HG03139 (cell line): ENCODE measurements around the gene PTPRN2.
"Not testable (repeated sequence)": the region's sequence is repeated elsewhere in the genome, so short reads cannot be mapped to it uniquely, and the experiment has no call there.

Source experiments
- ATAC-seq: cut with Tn5 transposase; IDR thresholded peaks from one replicate; pipeline ENCODE4 v1.9.1; 2021; ENCODE audit not compliant: unreplicated experiment

PTPRN2 gene

DNA sequence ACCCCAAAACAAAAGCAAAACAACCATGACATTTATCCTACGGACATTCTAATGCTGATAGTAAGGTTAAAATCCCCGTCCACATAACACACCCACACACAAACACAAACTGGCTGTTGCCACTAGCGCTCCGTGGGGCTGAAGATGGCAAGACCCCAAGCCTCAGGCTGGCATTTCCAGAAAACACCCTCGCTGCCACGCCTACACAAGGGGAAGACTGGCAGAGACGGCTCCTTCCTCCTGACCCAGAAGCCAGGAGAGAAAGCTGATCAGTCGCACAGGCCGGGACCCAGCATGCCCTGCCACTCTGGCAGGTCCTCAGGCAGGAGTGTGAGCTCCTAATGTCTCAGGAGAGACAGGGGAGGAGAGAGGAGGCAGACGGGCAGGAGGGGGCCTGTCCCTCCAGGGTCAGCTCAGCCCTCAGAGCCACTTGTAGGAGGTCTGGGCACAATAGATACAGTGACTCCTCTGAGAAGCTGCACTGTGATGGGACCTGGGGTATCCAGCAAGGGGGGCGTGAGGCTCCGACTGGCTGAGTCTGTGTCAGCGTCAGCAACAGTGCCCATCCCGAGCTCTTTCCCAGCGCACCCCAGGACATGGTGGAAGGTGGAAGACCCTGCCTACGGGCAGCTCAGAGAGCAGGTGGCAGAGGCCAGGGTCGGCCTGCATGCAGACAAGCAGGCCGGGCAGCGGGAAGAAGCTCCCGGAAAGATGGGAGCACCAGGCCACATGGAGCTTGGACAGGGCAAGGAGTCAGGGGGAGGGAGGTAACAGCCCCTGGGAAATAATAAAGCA, 326.9 kb downstream of the PTPRN2 start:
- ATAC-seq = no peak

DNA sequence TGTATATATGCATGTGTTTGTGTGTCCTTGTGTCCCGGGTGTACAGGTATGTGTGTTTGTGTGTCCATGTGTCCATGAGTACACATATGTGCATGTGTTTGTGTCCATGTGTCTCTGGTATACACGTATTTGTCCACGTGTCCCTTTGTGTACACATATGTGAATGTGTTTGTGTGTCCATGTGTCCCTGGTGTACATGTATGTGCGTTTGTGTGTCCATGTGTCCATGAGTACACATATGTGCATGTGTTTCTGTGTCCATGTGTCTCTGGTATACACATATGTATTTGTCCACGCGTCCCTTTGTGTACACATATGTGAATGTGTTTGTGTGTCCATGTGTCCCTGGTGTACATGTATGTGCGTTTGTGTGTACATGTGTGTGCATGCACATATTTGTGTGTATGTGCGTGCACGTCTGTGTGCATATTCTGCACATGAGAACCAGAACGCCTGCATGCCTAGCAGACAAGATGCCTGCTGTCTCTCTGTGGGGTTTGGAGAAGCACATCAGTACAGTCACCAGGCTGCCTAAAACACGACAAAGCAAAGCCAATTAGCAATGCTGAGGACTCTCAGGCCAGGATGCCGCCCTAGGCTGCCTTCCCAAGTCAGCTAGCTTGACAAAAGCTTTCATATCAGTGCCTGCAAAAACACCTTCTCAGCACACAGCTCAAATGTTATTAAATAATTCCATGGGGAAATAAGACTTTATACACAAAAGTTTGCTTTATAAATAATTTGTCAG, 327.8 kb downstream of the PTPRN2 start:
- ATAC-seq = no peak

DNA sequence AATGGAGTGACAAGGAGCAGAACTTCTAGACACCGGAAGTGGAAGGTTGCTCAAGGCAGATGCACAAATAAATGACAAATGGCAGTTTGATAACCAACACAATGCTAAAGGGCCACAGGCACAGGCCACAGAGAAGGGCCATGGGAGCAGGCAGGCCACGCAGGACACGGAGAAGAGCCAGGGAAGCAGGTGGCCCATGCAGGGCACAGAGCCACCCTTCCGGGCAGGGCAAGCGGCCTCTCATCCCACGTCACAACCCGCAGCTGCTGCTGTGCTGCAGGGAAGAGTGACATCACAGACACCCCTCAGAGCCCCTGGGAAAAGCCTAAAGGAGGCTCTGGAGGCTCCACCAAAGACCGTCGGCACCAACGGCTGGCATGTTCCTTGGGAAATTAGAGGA, 328.5 kb downstream of the PTPRN2 start:
- no peak for ATAC-seq

DNA sequence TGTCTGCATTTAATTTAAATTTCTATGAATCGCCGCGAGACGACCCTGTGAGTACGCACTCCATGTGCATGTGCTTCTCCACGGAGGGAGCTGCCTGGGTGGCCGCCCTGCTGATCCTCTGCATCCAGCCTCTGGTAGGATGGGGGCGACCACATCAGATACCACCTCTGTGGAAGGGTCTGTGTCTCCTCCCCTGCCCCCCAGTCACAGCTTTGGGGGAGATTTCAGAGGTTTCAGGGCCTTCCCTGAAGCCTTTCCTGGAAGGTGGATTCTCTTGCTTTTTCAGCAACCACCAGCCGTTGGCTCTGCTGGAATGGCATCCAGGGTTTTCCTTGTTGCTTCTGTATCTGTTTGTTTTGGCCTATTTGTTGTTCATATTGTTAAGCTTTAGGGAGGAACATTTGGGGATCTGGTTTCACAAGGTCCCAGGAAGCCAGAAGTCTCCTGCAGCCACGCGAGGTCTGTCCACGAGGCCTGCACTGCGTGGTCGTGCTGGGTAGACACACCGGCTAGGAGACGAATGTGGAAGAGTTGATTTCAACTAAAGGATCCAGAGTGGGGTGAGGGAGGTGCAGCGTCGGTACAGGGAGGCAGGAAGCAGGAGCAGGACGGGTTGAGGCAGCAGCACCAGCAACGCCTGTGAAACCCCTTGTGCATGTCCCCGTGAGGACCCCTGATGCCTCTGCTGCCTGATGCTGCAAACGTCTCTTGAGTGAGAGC, 329.1 kb downstream of the PTPRN2 start:
- ATAC-seq = no peak

DNA sequence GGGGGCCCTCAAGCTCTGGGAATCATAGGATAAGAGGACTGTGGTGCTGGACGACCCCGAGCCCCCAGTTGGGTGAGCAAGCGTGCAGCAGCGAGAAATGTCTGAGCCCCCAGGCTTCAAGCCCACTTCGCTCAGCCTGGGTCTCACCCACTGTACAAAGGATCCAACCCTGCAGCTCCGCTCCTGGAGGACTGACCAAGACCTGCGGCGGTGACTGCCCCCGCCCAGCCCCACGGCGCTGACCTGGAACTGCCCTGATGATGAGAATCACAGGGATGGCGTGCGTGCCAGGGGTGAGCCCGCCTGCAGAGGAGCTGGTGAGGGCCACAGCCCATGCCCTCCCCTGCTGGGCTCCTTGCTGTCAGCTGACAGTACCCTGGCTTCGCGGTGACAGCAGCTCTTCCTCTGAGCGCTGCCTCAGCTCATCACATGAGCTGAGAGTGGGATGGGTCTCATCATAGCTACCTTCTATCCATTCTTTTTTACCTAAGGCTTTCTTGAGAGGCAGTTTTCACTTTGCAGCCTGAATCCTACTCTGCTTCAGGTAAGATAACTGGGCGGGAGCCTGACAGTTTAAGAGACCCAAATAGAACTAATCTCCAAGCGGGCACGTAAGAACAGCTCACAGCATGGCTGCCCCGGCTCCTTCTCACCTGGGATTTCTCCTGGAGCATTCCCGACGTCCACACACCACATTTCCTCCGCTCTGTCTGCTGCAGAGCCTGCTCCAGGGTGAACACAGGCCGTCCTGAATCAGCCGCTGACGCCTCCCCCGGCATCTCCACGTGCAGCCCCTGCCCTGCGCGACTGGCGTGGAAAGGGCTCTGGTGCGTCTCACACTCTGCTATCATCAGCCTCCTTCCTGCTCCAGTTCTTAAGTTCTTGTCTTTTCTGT, 329.9 kb downstream of the PTPRN2 start:
- no peak for ATAC-seq

DNA sequence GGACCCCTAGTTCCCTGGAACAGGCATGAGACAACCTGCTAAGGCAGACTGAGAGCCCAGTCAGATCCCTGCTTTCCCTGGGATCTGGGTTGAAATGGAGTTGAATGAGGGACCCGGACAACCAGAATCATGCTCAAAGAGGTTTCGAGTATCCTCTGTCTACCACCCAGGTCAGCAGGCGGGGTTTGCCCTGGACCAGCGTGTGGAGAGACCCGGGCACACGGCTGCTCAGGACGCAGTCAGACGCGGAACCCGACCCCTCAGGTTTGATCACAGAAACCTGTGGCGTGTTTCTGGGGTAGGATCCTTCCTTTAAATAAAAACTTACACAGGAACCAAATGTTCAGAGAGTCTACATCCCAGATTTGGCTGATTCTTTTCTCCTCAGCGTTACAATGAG, 330.6 kb downstream of the PTPRN2 start:
- ATAC-seq = no peak

DNA sequence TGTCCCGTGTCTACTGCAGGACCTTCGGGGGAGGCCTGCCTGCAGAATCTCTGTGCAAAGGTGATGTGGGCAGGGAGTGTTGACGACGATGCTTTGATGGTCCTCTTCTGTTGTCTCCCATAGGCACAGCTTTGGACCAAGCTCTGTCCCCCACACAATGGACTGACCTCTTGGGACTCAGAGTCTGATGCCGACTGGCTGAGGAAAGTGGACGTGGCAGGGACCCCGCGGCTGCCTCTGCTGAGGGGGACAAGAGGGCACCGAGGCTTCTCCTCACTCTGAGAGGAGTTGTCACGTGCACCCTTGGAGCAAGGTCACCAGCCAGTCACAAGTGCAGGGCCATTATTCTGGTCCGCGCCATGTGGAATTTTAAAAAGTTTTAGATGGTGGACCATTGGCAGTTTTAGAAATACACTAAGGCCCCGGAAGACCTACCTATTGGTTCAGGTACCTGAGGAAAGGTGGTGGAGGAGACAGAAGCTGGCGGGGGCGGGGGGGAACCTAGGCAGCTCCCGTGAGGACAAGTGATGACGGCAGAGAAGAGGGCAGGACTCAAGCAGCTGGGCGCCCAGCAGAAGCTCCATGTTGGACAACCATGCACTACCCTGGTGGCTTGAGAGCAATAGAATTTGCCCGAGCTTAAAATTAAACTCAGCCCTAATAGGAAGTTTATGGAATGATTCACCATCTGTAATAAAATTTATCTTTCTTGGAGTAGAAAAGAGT, 331.4 kb downstream of the PTPRN2 start:
- ATAC-seq = no peak

DNA sequence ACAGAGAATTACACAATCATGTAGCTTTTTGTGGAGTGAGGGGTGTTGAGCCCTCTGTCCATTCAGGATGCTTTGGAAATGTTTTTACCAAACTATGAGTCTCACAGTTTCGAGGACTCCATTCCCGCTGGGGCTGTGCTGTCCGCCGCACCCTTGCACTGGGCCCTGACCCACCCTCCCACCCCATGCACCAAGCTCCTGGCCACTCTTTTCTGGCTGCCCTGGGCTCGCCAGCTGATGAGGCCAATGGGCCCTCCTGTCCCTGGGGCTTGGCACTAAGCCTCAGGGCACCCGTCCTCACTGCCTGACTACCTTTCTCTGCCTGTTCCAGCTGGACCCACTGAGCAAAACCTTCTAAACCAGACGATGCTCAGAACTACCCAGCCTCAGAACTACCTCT, 332.1 kb downstream of the PTPRN2 start:
- no peak for ATAC-seq

DNA sequence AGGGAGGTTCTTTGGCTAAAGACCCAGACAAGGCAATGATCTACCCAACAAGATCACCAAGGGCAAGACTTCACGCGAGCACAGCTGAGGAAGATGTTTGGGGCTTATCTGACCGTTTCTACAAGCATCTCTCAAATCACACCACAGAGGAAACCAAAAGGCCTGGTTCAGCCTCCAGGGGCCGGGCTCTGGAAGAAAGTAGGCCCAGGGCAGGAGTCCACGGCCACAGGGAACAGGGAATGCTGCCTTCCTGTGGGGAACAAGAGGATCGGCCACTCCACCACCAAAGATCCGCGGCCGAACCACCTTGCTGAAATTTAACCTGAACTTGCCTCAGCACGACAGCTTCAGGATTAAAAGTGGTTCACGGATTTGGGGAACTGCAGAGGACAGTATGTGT, 332.5 kb downstream of the PTPRN2 start:
- no peak for ATAC-seq

DNA sequence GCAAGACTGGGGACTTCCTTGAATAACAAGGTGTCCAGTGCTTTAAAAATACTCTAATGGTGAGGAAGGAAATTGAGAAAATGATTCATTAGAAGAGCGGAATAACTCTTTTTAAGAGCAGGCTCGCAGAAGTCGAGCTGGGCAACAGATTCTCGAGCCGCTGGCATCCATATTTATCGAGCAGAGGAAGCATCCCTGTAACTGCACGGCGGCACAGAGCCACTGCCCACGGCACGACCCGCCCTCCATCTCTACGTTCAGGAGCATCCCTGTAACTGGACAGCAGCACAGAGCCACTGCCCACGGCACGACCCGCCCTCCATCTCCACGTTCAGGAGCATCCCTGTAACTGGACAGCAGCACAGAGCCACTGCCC, 334.0 kb downstream of the PTPRN2 start:
- ATAC-seq = not testable (repeated sequence)

DNA sequence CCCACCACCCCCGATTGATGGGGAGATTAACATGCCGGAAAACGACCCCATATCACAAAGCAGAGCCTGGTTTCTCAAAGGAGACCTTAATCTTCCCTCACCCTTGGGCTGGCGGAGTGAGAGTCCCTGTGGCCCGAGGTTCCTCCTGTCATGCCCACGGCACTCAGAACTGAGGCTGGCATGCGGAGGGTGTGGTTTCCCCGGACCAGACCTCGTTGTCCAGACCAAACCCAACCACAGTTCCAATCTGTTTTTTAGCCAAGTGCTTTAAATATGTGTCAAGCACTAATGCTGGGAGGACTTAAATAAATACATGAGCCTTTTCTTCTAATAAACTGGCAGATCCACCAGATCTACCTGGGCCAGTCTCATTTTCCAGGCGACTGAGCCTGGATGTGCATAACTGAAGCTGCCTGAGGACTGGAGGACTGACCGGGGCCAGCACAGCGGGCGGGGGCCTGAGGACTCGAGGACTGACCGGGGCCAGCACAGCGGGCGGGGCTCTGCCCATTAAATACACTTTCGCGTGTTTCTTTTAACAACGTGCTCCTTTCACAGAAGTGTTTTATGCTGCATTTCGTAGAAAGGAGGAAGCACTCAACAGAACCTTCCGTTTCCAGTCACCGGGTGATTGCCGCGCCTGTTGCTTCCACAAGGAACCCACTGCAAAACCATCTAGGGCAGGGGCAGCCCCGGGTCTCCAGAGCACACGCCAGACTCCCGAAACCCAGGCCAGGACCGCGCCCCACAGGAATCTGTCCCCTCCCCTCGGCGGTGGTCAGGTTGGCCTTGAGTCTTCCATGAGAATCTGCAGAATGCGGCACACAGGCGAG, 334.6 kb downstream of the PTPRN2 start:
- no peak for ATAC-seq

DNA sequence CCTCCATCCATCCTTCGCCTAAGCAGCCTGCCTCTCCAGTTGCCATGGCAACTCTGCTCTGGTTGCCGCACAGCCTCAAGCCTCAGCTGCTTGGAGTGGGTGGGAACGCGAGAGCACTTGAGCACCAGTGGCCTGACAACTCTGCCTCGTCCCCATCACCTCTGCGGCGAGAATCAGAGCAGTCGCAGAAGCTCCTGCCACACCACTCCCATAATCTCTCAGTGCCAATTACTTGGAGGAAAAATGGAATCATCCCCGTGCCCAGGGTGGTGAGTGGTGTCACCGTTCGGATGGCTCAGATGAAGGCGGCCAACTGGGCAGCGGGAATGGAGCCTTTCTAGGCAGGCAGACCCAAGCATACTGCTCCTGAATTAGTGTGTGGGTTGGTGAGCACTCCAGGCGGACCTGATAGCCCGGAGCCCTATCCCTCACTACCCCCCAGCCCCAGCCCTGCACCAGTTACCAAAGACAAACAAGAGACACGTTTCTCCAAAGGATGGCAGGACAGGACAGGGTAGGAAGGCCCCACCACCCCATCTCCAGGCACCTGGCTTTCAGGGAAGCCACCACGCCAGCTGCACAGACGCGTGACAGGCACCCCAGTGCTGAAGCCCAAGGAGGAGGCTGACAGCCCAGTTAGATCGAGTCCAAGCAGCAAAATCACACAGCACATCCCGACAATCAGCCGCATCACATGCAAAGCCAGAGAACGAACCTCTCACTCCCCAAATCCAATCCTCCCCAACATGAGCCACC, 335.4 kb downstream of the PTPRN2 start:
- no peak for ATAC-seq

DNA sequence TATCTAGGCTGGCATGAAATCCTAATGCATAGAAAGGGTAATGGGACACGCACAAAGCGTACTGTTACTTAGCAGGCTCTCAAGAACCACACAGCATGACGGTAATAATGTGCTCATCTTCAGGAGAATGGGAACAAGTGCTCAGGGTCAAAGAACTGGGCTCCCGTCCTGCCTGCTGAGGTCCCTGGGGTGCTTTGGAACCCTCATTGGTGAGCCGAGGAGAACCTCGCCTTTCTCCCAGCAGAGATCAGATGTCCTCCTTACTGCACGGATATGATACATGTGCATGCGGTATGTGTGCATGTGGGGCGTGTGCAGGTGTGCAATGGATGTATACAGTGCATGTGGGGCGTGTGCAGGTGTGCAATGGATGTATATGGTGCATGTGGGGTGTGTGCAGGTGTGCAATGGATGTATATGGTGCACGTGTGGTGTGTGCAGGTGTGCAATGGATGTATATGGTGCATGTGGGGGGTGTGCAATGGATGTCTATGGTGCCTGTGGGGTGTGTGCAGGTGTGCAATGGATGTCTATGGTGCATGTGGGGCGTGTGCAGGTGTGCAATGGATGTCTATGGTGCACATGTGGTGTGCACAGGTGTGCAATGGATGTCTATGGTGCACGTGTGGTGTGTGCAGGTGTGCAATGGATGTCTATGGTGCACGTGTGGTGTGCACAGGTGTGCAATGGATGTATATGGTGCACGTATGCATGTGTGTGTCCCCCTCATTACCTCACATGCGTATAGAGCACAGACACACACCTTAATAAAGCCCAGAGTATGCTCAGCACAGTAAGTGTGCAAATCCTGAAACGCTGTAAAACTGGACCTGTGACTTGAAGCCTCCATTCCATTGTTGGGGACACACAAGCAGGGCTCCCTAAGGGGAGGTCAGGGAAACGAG, 336.3 kb downstream of the PTPRN2 start:
- ATAC-seq = no peak

DNA sequence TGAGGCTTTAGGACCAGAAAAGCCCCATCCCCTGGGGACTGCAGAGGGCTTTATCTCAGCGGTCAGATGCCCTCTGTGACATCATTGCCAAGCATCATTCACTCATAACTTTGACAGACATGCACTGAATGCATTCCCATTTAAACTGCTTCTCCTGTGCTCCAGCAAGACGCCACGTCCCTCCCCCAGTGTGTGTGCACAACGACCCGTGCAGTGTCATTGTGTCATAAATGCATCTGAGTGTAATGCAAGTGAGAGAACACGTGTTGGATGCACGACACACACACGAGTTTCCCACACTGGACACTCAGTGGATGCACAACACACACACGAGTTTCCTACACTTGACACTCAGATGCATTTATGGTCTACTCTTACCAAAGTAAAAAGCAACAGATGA, 337.9 kb downstream of the PTPRN2 start:
- ATAC-seq = no peak

DNA sequence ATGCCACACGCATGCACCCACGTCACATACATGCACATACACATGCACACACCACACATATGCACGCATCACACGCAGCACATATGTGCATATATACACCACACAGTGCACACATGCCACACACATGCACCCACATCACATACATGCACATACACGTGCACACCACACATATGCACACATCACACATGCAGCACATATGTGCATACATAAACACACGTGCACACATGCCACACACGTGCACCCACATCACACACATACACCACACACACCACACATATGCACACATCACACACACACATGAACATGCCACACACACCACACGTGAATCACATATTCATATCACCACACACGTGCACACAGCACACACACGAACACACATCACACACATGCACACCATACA, 338.8 kb downstream of the PTPRN2 start:
- no peak for ATAC-seq

DNA sequence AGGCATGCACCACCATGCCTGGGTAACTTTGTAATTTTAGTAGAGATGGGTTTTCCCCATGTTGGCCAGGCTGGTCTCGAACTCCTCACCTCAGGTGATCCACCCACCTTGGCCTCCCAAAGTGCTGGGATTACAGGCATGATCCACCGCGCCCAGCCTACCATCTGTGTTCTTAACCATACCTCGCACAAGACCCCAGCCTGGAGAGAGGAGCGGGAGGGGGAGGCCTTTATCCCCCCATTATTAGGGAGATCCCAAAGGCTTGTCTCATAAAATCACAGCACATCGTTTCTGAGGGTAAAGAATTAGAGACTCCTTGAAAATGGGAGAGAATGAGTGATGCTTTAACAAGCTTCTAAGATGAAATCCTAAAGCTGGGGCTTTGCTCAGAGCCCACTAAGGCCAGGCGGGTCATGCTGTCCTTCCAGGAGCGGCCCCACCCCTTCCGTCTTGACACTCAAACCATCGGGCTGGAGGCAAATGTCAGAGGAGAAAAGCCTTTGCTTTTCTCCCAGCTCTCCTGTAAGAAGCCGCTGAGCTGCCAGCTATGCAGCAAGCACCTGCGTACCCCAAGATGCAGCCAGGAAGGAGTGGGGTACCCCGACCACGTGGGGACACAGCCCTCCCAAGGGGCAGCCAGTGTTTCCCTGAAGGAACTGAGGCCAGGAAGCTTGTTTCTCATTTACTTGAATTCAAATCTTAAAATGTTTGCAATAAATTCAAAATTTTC, 339.7 kb downstream of the PTPRN2 start:
- no peak for ATAC-seq
